D721Med (cell line): ENCODE measurements around the gene CCL26.
"Not testable (repeated sequence)": the region's sequence is repeated elsewhere in the genome, so short reads cannot be mapped to it uniquely, and the experiment has no call there.

ENCODE experiments used
- DNase-seq: peaks from one replicate; pipeline ENCODE4 v3.0.0; 2011; ENCODE audit warnings: low spot score; ENCODE audit not compliant: insufficient read length
- FAIRE-seq: peaks from 2 replicates; lab custom pipeline; 2011; peaks lifted over from hg19 to GRCh38; lab: Jason Lieb, UNC
- CTCF ChIP-seq: IDR thresholded peaks from 2 replicates; pipeline ENCODE4 v1.5.1; 2012; ENCODE audit warnings: mild to moderate bottlenecking, control low read depth; ENCODE audit not compliant: insufficient read depth; ENCODE audit errors: missing control alignments

Gene CCL26

DNA sequence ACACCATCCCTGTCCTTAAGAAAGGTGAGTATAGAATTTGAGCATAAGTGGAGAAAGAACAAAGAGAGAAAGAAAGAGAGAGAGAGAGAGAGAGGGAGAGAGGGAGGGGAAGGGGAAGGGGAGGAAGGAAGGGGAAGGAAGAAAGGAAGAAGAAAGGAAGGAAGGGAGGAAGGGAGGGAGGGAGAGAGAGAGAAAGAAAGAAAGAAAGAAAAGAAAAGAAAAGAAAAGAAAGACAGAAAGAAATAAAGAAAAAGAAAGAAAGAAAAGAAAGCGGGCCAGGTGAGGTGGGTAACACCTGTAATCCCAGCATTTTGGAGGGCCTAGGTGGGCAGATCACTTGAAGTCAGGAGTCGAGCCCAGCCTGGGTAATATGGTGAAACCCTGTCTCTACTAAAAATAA, 21.7 kb upstream of the CCL26 start:
- TF ChIP-seq CTCF = no peak
- no peak for FAIRE-seq
- no peak for DNase-seq

- not testable (repeated sequence) for DNase-seq, FAIRE-seq
These were observed 20.6 kb upstream of the CCL26 start for GRCh38 chr7:75792567-75792966.

- no peak for FAIRE-seq
- TF ChIP-seq CTCF = no peak
- DNase-seq = no peak
These were observed 17.4 kb upstream of the CCL26 start for GRCh38 chr7:75789361-75789924.

DNA sequence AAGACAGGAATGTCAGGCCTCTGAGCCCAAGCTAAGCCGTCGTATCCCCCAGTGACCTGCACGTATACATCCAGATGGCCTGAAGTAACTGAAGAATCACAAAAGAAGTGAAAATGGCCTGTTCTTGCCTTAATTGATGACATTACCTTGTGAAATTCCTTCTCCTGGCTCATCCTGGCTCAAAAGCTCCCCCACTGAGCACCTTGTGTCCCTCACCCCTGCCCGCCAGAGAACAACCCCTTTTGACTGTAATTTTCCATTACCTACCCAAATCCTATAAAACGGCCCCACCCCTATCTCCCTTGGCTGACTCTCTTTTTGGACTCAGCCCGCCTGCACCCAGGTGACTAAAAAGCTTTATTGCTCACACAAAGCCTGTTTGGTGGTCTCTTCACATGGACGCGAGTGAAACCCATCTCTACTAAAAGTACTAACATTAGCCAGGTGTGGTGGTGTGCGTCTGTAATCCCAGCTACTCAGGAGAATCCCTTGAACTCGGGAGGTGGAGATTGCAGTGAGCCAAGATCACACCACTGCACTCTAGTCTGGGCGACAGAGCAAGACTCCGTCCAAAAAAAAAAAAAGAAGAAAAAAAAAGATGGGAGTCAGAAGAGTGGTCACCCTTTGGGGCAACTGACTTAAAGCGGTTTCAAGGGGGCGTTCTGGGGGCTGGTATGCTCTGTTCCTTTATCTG, 16.3 kb upstream of the CCL26 start:
- not testable (repeated sequence) for DNase-seq, FAIRE-seq

DNA sequence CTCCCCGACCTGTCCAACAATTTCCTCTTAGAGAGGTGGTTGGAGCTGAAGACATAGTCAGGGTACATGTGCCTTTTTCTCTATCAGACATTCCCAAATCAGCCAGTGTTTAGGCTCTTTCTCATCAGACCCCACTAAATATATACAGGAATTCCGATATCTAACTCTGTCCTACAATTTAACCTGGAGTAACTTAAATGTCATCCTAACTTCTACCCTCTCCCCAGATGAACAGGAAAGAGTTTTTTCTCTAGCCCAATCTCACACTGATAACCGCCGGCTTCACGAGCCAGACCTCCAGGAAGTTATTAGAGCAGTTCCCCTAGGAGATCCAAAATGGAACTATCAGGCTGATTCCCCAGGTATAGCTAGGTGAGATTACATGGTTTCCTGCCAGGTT, 11.0 kb upstream of the CCL26 start:
- DNase-seq, FAIRE-seq: not testable (repeated sequence)

DNA sequence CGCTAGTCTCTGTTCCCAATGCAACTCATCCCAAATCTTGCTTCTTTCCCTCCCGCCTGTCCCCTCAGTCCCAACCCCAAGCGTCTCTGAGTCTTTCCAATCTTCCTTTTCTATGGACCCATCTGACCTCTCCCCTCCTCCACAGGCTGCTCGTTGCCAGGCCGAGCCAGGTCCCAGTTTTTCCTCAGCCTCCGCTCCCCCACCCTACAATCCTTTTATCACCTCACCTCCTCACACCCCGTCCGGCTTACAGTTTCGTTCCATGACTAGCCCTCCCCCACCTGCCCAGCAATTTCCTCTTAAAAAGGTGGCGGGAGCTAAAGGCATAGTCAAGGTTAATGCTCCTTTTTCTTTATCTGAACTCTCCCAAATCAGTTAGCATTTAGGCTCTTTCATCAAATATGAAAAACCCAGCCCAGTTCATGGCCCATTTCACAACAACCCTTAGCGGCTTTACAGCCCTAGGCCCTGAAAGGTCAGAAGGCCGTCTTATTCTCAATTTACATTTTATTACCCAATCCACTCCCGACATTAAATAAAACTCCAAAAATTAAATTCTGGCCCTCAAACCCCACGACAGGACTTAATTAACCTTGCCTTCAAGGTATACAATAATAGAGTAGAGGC, 8.7 kb upstream of the CCL26 start:
- FAIRE-seq, DNase-seq: not testable (repeated sequence)

DNA sequence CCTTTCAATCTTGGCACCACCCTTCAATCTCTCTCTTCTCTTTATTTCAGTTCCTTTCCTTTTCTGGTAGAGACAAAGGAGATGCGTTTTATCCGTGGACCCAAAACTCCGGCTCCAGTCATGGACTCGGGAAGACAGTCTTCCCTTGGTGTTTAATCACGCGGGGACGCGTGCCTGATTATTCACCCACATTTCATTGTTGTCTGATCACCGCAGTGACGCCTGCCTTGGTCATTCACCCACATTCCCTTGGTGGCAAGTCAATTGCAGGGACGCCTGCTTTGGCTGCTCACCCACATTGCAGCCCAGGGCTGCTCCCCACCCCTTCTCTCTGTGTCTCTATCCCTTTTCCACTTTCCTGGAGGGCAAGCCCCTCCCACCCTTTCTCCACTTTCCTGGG, 7.5 kb upstream of the CCL26 start:
- not testable (repeated sequence) for FAIRE-seq, DNase-seq

GRCh38 chr7:75779035-75779434, 7.0 kb upstream of the CCL26 start:
- DNase-seq, FAIRE-seq: not testable (repeated sequence)

- DNase-seq (no peak), FAIRE-seq (no peak)
- TF ChIP-seq CTCF = no peak
These were observed 4.4 kb upstream of the CCL26 start for GRCh38 chr7:75776295-75776971.

DNA sequence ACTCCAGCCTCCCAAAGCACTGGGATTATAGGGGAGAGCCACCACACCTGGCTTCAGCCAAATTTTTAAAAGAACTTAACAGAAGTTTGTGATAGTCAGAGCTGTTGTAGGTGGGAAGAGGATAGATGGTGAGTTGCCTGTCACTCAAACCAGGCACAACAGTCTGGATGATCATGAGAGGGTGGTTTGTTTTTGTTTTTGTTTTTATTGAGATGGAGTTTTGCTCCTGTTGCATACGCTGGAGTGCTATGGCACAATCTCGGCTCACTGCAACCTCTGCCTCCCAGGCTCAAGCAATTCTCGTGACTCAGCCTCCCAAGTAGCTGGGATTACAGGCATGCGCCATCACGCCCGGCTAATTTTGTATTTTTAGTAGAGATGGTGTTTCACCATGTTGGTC, 1.9 kb upstream of the CCL26 start:
- DNase-seq, FAIRE-seq: not testable (repeated sequence)

DNA sequence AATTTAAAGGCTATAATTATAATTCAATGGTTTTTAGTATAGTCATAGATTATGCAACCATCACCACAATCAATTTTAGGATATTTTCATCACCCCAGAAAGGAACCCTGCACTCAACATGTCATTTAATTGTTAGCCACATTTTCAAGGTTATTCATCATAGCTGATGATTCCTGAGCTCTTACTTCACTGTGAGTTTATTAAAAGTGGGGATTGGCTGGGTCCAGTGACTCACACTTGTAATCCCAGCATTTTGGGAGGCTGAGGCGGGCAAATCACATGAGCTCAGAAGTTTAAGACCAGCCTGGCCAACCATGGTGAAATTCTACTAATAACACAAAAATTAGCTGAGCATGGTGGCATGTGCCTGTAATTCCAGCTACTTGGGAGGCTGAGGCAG, 787 bp downstream of the CCL26 start:
- FAIRE-seq = no peak
- no peak for DNase-seq

More for the DNA sequence above, 787 bp downstream of the CCL26 start:
- TF ChIP-seq CTCF = no peak
